A375 (cell line): ENCODE results near the gene ALDH7A1. TPM values are rescaled to one million over a fixed set of nuclear protein-coding genes. Genes with fewer than 3 reads are reported as not detected.

Experiments
- small RNA-seq: library from RNA; depleted of rRNA; stranded (forward); fragments of <200 nt; gene quantifications from one replicate; pipeline ENCODE3, GENCODE V24; 2014
- total RNA-seq: library from RNA; depleted of rRNA; stranded (reverse); fragments of >200 nt; shearing (Covaris generic); gene quantifications from 2 replicates; pipeline ENCODE4 v1.2.3, GENCODE V29; 2014; rRNA removed

The ALDH7A1 gene
- total RNA-seq = 48.7 and 48.8 TPM in 2 replicates

DNA sequence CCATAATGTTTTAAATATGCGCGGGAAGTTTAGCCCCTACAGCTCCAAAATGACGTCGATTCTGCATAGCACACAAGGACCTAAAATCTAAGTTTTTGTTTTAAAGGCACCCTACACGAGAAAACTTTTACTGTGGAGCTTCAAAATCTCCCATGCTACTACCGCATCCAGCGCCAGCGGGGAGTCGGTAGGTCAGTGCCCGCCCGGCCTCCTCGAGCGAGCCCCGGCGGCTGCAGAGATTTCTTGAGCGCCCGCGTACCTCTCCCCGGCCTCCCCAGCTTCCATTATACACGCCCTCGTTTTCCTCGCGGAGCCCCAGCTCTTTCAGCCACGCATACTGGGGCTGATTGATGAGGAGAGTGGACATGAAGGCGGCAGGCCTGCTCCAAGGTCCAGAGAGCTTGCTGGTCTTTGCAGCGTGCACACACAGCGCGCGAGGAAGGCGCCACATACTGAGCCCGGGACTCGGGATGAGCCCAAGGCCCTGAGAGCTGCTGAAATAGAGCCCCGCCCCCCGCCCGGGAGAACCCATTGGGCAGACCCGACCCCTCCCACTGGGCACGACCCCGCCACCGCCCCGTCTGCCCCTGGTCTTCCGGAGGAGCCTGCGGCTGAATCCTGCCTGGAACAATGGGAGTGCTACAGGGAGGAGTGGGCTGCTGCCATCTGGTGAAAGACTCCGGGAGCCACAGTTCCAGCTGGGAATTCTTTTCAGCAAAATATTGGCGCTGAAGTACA, at the start of gene ALDH7A1:
Gene ALDH7A1 (minus strand): TSS at position 472 of the 738 bp plus-strand sequence. CDS start 21 bp downstream, at position 451.

DNA sequence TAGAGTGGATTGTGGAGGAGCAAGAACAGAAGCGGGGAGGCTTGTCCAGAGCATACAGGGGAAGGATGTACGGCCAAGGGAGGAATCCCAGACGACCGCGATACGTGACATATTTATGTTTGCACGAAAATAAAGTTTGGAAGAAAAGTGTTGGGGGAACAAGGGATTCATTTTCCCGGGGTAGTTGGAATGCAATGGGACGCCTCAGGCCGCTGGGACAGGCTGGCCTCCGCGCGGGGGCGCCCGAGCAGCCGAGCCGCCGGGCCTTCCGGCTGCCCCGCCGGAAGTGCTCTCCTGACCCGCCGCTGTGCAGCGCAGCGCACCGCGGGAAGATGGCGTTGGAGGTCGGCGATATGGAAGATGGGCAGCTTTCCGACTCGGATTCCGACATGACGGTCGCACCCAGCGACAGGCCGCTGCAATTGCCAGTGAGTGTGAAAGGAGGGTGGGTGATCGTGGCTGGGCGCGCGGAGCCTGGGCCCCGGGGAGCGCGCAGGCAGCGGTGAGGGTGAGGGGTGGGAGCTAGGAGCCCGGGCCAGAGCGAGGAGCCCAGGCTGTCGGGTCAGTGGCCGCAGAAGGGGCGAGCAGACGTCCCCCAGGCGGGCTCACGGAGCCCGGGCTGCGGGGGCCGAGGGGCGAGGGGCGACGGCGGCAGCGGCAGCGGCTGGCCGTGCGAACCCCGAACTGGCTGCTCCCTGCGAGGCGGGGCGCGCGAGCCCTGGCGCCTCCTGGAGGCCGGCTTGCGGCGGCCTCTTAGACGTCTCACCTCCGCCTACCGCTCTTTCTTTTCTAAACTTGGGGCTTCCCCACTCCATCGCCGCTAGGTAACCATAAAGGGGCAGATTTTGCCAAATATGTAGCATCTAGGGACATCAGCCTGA, 5.9 kb upstream of the ALDH7A1 start, which contains the start of gene PHAX:
Gene PHAX (plus strand): TSS at position 317 of the 881 bp plus-strand sequence. CDS start 16 bp downstream, at position 333.

Small RNAs within 50 kb of the gene (small RNA-seq; reads per million reads assigned to genes)
- not detected for gene RNU6-290P

Other genes with a start within 250 kb of the ALDH7A1 start
- 2.0 and 5.7 TPM in 2 replicates for gene GRAMD2B, start 171.8 kb downstream of the ALDH7A1 start, total RNA-seq
- 65.8 and 70.4 TPM in 2 replicates for gene PHAX, start 5.7 kb upstream of the ALDH7A1 start, total RNA-seq
- gene LMNB1, start 181.9 kb upstream of the ALDH7A1 start, total RNA-seq = 129 and 144 TPM in 2 replicates